IMR-90 (cell line): Measurements from ENCODE around the gene CARM1. TPM values are rescaled to one million over a fixed set of nuclear protein-coding genes. Genes with fewer than 3 reads are reported as not detected.

Experiments
- ATAC-seq: fragments of 200-7000 bp; cut with Tn5 transposase; 2 replicates; pipeline ENCODE4 v1.9.1; 2020; ENCODE audit warnings: low read depth, mild to moderate bottlenecking, moderate library complexity
- BruUV-seq: library from RNA; stranded (reverse); fragments of 400-500 nt; replicated peaks from 2 replicates; lab custom pipeline; 2021; lab: Mats Ljungman, UMichigan
- CTCF ChIA-PET: fragments of 300-600 bp; formaldehyde crosslinking; extraction: SDS; loops from one replicate; lab custom pipeline; 2021; ENCODE audit warnings: antibody characterized with exemption; lab: Yijun Ruan, JAX
- POLR2A ChIA-PET: fragments of 300-600 bp; sonication (Branson Sonifier 250); formaldehyde crosslinking; loops from one replicate; lab custom pipeline; 2022; ENCODE audit warnings: antibody characterized with exemption; ENCODE audit not compliant: unreplicated experiment; lab: Charles Lee
- DNase-seq: peaks from one replicate; pipeline ENCODE4 v3.0.0; 2013
- H2AFZ ChIP-seq: replicated peaks from 2 replicates; pipeline ENCODE3; 2013; ENCODE audit warnings: low read length, mild to moderate bottlenecking; ENCODE audit not compliant: poor library complexity
- H2AK5ac ChIP-seq: 2 replicates; pipeline ENCODE4 v1.6.1; 2013; ENCODE audit warnings: low read depth, low read length, inconsistent platforms
- H2AK9ac ChIP-seq: replicated peaks from 2 replicates; pipeline ENCODE3; 2013; ENCODE audit warnings: mild to moderate bottlenecking, low read depth, low read length, moderate library complexity; ENCODE audit not compliant: poor library complexity
- H2BK120ac ChIP-seq: 2 replicates; pipeline ENCODE4 v1.6.1; 2013; ENCODE audit warnings: low read depth, low read length, inconsistent platforms
- H2BK15ac ChIP-seq: 3 replicates; pipeline ENCODE4 v1.6.1; 2013; ENCODE audit warnings: low read depth, low read length, inconsistent platforms
- H2BK20ac ChIP-seq: 2 replicates; pipeline ENCODE4 v1.6.1; 2013; ENCODE audit warnings: low read depth, mild to moderate bottlenecking, inconsistent platforms, low read length, moderate library complexity
- H2BK5ac ChIP-seq: 2 replicates; pipeline ENCODE4 v1.6.1; 2013; ENCODE audit warnings: mild to moderate bottlenecking, low read depth, low read length, inconsistent platforms; ENCODE audit not compliant: poor library complexity, severe bottlenecking
- H3K14ac ChIP-seq: replicated peaks from 2 replicates; pipeline ENCODE4 v1.6.1; 2013; ENCODE audit warnings: low read depth, low read length, inconsistent platforms
- H3K18ac ChIP-seq: 2 replicates; pipeline ENCODE4 v1.6.1; 2013; ENCODE audit warnings: low read depth, low read length, control low read depth
- H3K23ac ChIP-seq: 2 replicates; pipeline ENCODE4 v1.6.1; 2013; ENCODE audit warnings: low read depth, low read length, inconsistent platforms
- H3K27ac ChIP-seq: 2 replicates; pipeline ENCODE4 v1.5.1; 2013; ENCODE audit warnings: mild to moderate bottlenecking, control low read depth, low read length; ENCODE audit not compliant: insufficient read depth
- H3K27me3 ChIP-seq: 2 replicates; pipeline ENCODE4 v1.6.1; 2013; ENCODE audit warnings: low read length; ENCODE audit not compliant: control insufficient read depth, insufficient read depth
- H3K36me3 ChIP-seq: 2 replicates; pipeline ENCODE4 v1.6.1; 2013; ENCODE audit warnings: low read length, mixed read lengths; ENCODE audit not compliant: control insufficient read depth, insufficient read depth
- H3K4ac ChIP-seq: 2 replicates; pipeline ENCODE4 v1.6.1; 2013; ENCODE audit warnings: low read depth, low read length, inconsistent platforms
- H3K4me1 ChIP-seq: 2 replicates; pipeline ENCODE4 v1.6.1; 2013; ENCODE audit warnings: low read length, mixed read lengths; ENCODE audit not compliant: control insufficient read depth, insufficient read depth
- H3K4me2 ChIP-seq: 2 replicates; pipeline ENCODE4 v1.6.1; 2013; ENCODE audit warnings: low read depth, mild to moderate bottlenecking, control low read depth, low read length, moderate library complexity
- H3K4me3 ChIP-seq: 2 replicates; pipeline ENCODE4 v1.5.1; 2013; ENCODE audit warnings: low read depth, mild to moderate bottlenecking, control low read depth, low read length, moderate library complexity; ENCODE audit not compliant: insufficient read depth
- H3K56ac ChIP-seq: 2 replicates; pipeline ENCODE4 v1.6.1; 2013; ENCODE audit warnings: low read length, inconsistent platforms; ENCODE audit not compliant: insufficient read depth; ENCODE audit errors: extremely low read depth
- H3K79me1 ChIP-seq, 2 experiments: 2 replicates each; pipeline ENCODE4 v1.6.1; 2013; ENCODE audit warnings: low read length in 2 of 2, inconsistent platforms in 1 of 2, low read depth in 1 of 2
- H3K9ac ChIP-seq: 2 replicates; pipeline ENCODE4 v1.6.1; 2013; ENCODE audit warnings: low read depth, low read length, control low read depth
- H3K9me1 ChIP-seq: 2 replicates; pipeline ENCODE4 v1.6.1; 2013; ENCODE audit warnings: low read length, inconsistent platforms; ENCODE audit not compliant: insufficient read depth
- H3K9me3 ChIP-seq: 2 replicates; pipeline ENCODE4 v1.6.1; 2013; ENCODE audit warnings: low read length; ENCODE audit not compliant: control insufficient read depth, insufficient read depth
- H4K20me1 ChIP-seq: 2 replicates; pipeline ENCODE4 v1.6.1; 2013; ENCODE audit warnings: low read length, inconsistent platforms; ENCODE audit not compliant: insufficient read depth
- H4K5ac ChIP-seq: 2 replicates; pipeline ENCODE4 v1.6.1; 2013; ENCODE audit warnings: mild to moderate bottlenecking, low read depth, low read length, control low read depth
- H4K8ac ChIP-seq, 2 experiments: 2 replicates each; pipeline ENCODE4 v1.6.1; 2013; ENCODE audit warnings: low read depth in 2 of 2, low read length in 2 of 2, control low read depth in 1 of 2, inconsistent platforms in 1 of 2
- H4K91ac ChIP-seq: 2 replicates; pipeline ENCODE4 v1.6.1; 2013; ENCODE audit warnings: low read depth, low read length, inconsistent platforms; ENCODE audit not compliant: insufficient read depth
- FOS ChIP-seq: fragments of 150-350 bp; IDR thresholded peaks from 2 replicates; pipeline ENCODE4 v1.6.1; 2016; ENCODE audit warnings: low read depth, low read length
- MAZ ChIP-seq: IDR thresholded peaks from 2 replicates; pipeline ENCODE4 v1.6.1; 2012; ENCODE audit warnings: low read depth, mild to moderate bottlenecking, low read length, improper control_type of control experiment, moderate library complexity, borderline replicate concordance
- WGBS, 2 experiments: methylation state at CpG; one replicate each; pipeline versions ENCODE4 v1.1.5 to v1.1.7; 2013; ENCODE audit warnings: missing lambda C conversion rate in 2 of 2; ENCODE audit not compliant: insufficient read length in 1 of 2; ENCODE audit errors: extremely low coverage in 2 of 2; 5-methylcytosine and 5-hydroxymethylcytosine counted together
- dilution Hi-C: fragments of 300-500 bp; cut with HindIII; formaldehyde crosslinking; loops from one replicate; pipeline ENCODE4 v1.14.3; 2018; ENCODE audit warnings: low sequenced_read_pairs; ENCODE audit not compliant: unreplicated experiment
- in situ Hi-C: fragments of 300-500 bp; cut with MboI; formaldehyde crosslinking; loops from 3 replicates; pipeline ENCODE4 v1.14.3; 2019; ENCODE audit warnings: low sequenced_read_pairs, inconsistent platforms, mixed read lengths
- intact Hi-C: fragments of 100-400 bp; cut with micrococcal nuclease; formaldehyde crosslinking; loops from 2 replicates; pipeline ENCODE4 v1.10.0; 2022
- polyA plus RNA-seq, 3 experiments: library from polyadenylated mRNA; depleted of rRNA; stranded (reverse); fragments of >200 nt; gene quantifications; 2 replicates each; pipeline ENCODE4 v1.2.3, GENCODE V29; 2012; ENCODE audit warnings: low replicate concordance in 1 of 3
- total RNA-seq: library from RNA; depleted of rRNA; stranded (reverse); fragments of >200 nt; gene quantifications from 2 replicates; pipeline ENCODE4 v1.2.3, GENCODE V29; 2012

CARM1 gene
- total and polyA plus RNA-seq, 2 of the 4 experiments (the other 2 are of a cell fraction): 20.3 to 67.1 TPM

DNA sequence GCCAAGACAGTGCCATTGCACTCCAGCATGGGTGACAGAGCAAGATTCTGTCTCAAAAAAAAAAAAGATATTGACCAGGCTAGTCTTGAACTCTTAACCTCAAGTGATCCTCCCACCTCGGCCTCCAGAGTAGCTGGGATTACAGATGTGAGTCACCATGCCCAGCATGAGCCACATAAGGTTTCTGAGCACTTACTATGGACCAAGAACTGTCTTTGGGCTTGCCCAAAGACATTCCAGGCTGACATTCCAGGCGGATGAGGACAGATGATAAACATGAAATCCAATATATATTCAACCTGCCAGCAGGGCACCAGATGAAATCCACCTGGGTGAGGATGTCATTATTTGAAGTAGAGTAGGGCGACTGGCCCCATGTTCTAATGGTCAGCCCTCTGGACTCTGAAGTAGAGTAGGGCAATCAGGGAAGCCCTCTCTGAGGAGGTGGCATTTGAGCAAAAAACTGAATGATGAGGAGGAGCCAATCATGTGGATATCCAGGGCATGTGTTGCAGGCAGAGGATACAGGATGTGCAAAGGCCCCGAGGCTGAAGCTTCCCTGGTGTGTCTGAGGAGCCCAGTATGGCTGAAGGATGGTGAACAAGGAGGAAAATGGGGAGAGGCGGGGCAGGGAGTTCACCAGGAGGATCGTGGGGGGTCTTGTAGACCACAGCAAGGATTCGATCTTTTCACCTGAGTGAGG lies 19.1 kb upstream of the CARM1 start:
- H3K36me3 ChIP-seq: no peaks in the 10 kb centered on the region
- H4K8ac ChIP-seq: no peak overlapping the region
- DNase-seq (peak; percentile 75), ATAC-seq (peak; percentile 83)
- no peak overlapping the region for H2BK5ac ChIP-seq
- peaks cover 3% of the 10 kb centered on the region; the same call in 1 of the 2 replicates for H3K4me1 ChIP-seq
- no peak overlapping the region for H3K4me3 ChIP-seq
- no peak overlapping the region for H2AK5ac ChIP-seq
- BruUV-seq: no TSS peak
- H3K14ac ChIP-seq: no peak overlapping the region
- no peak overlapping the region; the same call in 1 of the 2 replicates for H3K18ac ChIP-seq
- peaks cover 3% of the 10 kb centered on the region; the same call in 1 of the 2 replicates for H3K27me3 ChIP-seq
- no peak overlapping the region for H4K5ac ChIP-seq
- 85% methylated on average over 2 of the region's 7 CpGs; no CpG with 5 or more reads in 1 of the 2 experiments for WGBS, 2 experiments
- no peak overlapping the region; the same call in 1 of the 2 replicates for H3K4ac ChIP-seq
- H2AK9ac ChIP-seq: no peak overlapping the region
- intact Hi-C loops (no loop called here), in situ Hi-C loops (no loop called here), dilution Hi-C loops (no loop called here)
- no peaks in the 10 kb centered on the region for H4K20me1 ChIP-seq
- H3K56ac ChIP-seq: no peak overlapping the region
- H2AFZ ChIP-seq: no peak overlapping the region
- H3K79me1 ChIP-seq: no peaks in the 10 kb centered on the region
- ChIA-PET CTCF (no interaction called here), POLR2A (interaction anchor here (0.6 kb wide), 1 partner anchor 15 kb away, joined by 4 read pairs; no protein-coding TSS in a partner anchor)
- no peak overlapping the region for H4K91ac ChIP-seq
- no peak overlapping the region; the same call in 1 of the 2 replicates for H2BK20ac ChIP-seq
- no peak overlapping the region for H3K23ac ChIP-seq
- H2BK15ac ChIP-seq: no peak overlapping the region; the same call in 2 of the 3 replicates
- no peaks in the 10 kb centered on the region for H3K9me3 ChIP-seq
- no peak for TF ChIP-seq MAZ
- TF ChIP-seq FOS: peak; percentile 24; the same call in 1 of the 2 replicates
- H3K27ac ChIP-seq: no peak overlapping the region
- no peak overlapping the region for H3K4me2 ChIP-seq
- H2BK120ac ChIP-seq: no peak overlapping the region
- no peak overlapping the region for H3K9ac ChIP-seq
- H3K9me1 ChIP-seq: no peaks in the 10 kb centered on the region
